WTC11 (cell line): ENCODE data around the gene RILPL1. TPM values are rescaled to one million over a fixed set of nuclear protein-coding genes. Genes with fewer than 3 reads are reported as not detected.

Experiments
- ATAC-seq: fragments of 200-7000 bp; cut with Tn5 transposase; 2 replicates; pipeline ENCODE4 v1.10.0; 2021; ENCODE audit warnings: mild to moderate bottlenecking, moderate library complexity
- CTCF ChIA-PET: fragments of 300-600 bp; sonication (Branson Sonifier 250); formaldehyde crosslinking; loops from one replicate; lab custom pipeline; 2021; ENCODE audit warnings: antibody characterized with exemption; lab: Charles Lee
- POLR2A ChIA-PET: fragments of 350-600 bp; sonication (Branson Sonifier 250); formaldehyde crosslinking; loops from one replicate; lab custom pipeline; 2021; ENCODE audit warnings: antibody characterized with exemption; lab: Charles Lee
- DNase-seq: peaks from one replicate; pipeline ENCODE4 v3.0.0; 2021; ENCODE audit warnings: low spot score
- H3K27ac Mint-ChIP-seq: 2 replicates; pipeline ENCODE4 v1.8.0; 2021; ENCODE audit warnings: mixed read lengths
- H3K27me3 Mint-ChIP-seq: 2 replicates; pipeline ENCODE4 v1.8.0; 2021; ENCODE audit warnings: low read depth, mild to moderate bottlenecking, moderate library complexity, mixed read lengths
- H3K36me3 Mint-ChIP-seq: 2 replicates; pipeline ENCODE4 v1.8.0; 2021; ENCODE audit warnings: mixed read lengths
- H3K4me1 Mint-ChIP-seq: 2 replicates; pipeline ENCODE4 v1.8.0; 2022; ENCODE audit warnings: mixed read lengths
- H3K4me3 Mint-ChIP-seq: 2 replicates; pipeline ENCODE4 v1.8.0; 2021; ENCODE audit warnings: mild to moderate bottlenecking, moderate library complexity, mixed read lengths
- H3K9me3 Mint-ChIP-seq: 2 replicates; pipeline ENCODE4 v1.8.0; 2021; ENCODE audit warnings: mixed read lengths
- ARID4B ChIP-seq: sonication (generic); formaldehyde crosslinking; IDR thresholded peaks from 2 replicates; pipeline ENCODE4 v1.8.0; 2023; ENCODE audit warnings: missing genetic modification reagents, mild to moderate bottlenecking, borderline replicate concordance
- ATF3 ChIP-seq: sonication (generic); formaldehyde crosslinking; conservative IDR thresholded peaks from 2 replicates; pipeline ENCODE4 v1.8.1; 2022; ENCODE audit warnings: mild to moderate bottlenecking, missing genetic modification reagents
- ESRRA ChIP-seq: sonication (generic); formaldehyde crosslinking; IDR thresholded peaks from 2 replicates; pipeline ENCODE4 v1.8.1; 2022; ENCODE audit warnings: mild to moderate bottlenecking, missing genetic modification reagents, borderline replicate concordance
- ETV6 ChIP-seq: sonication (generic); formaldehyde crosslinking; IDR thresholded peaks from 2 replicates; pipeline ENCODE4 v1.8.1; 2022; ENCODE audit warnings: mild to moderate bottlenecking, missing genetic modification reagents
- FOXJ3 ChIP-seq: sonication (generic); formaldehyde crosslinking; IDR thresholded peaks from 2 replicates; pipeline ENCODE4 v1.9.0; 2021; ENCODE audit warnings: missing genetic modification reagents, mild to moderate bottlenecking, borderline replicate concordance
- FOXP4 ChIP-seq: sonication (generic); formaldehyde crosslinking; IDR thresholded peaks from 2 replicates; pipeline ENCODE4 v1.8.0; 2022; ENCODE audit warnings: mild to moderate bottlenecking, missing genetic modification reagents
- GRHL2 ChIP-seq: fragments of 250-450 bp; sonication (Bioruptor Pico); IDR thresholded peaks from 2 replicates; pipeline ENCODE4 v1.8.0; 2022; ENCODE audit warnings: mild to moderate bottlenecking, moderate library complexity; ENCODE audit not compliant: insufficient replicate concordance, severe bottlenecking
- GTF2I ChIP-seq: fragments of 250-450 bp; sonication (Bioruptor Pico); conservative IDR thresholded peaks from 2 replicates; pipeline ENCODE4 v1.4.0; 2021; ENCODE audit warnings: mild to moderate bottlenecking
- HMGA2 ChIP-seq: fragments of 250-450 bp; sonication (Bioruptor Pico); IDR thresholded peaks from 2 replicates; pipeline ENCODE4 v1.4.0; 2021; ENCODE audit warnings: mild to moderate bottlenecking, moderate library complexity
- MLX ChIP-seq: sonication (generic); formaldehyde crosslinking; IDR thresholded peaks from 2 replicates; pipeline ENCODE4 v1.8.1; 2023; ENCODE audit warnings: mild to moderate bottlenecking, missing genetic modification reagents, moderate library complexity
- NFYB ChIP-seq: sonication (generic); formaldehyde crosslinking; conservative IDR thresholded peaks from 2 replicates; pipeline ENCODE4 v1.8.0; 2022; ENCODE audit warnings: low read depth, missing genetic modification reagents
- OVOL2 ChIP-seq: fragments of 250-450 bp; sonication (Bioruptor Pico); IDR thresholded peaks from 2 replicates; pipeline ENCODE4 v1.9.0; 2021; ENCODE audit warnings: mild to moderate bottlenecking, borderline replicate concordance
- PREB ChIP-seq: sonication (generic); formaldehyde crosslinking; IDR thresholded peaks from 2 replicates; pipeline ENCODE4 v1.8.1; 2022; ENCODE audit warnings: mild to moderate bottlenecking, missing genetic modification reagents, moderate library complexity, borderline replicate concordance
- SMAD3 ChIP-seq: sonication (generic); formaldehyde crosslinking; IDR thresholded peaks from 2 replicates; pipeline ENCODE4 v1.8.0; 2022; ENCODE audit warnings: missing genetic modification reagents, mild to moderate bottlenecking, borderline replicate concordance
- TCF7 ChIP-seq: sonication (generic); formaldehyde crosslinking; IDR thresholded peaks from 2 replicates; pipeline ENCODE4 v1.8.0; 2022; ENCODE audit warnings: mild to moderate bottlenecking, low read depth, missing genetic modification reagents, moderate library complexity
- USF2 ChIP-seq: sonication (generic); formaldehyde crosslinking; IDR thresholded peaks from 2 replicates; pipeline ENCODE4 v1.8.1; 2023; ENCODE audit warnings: mild to moderate bottlenecking, missing genetic modification reagents, moderate library complexity
- ZBTB21 ChIP-seq: sonication (generic); formaldehyde crosslinking; IDR thresholded peaks from 2 replicates; pipeline ENCODE4 v1.8.1; 2023; ENCODE audit warnings: mild to moderate bottlenecking, missing genetic modification reagents, borderline replicate concordance
- ZBTB43 ChIP-seq: sonication (generic); formaldehyde crosslinking; IDR thresholded peaks from 2 replicates; pipeline ENCODE4 v1.8.1; 2023; ENCODE audit warnings: mild to moderate bottlenecking, missing genetic modification reagents
- ZNF138 ChIP-seq: sonication (generic); formaldehyde crosslinking; conservative IDR thresholded peaks from 2 replicates; pipeline ENCODE4 v1.8.1; 2022; ENCODE audit warnings: mild to moderate bottlenecking, moderate library complexity, missing genetic modification reagents
- ZNF263 ChIP-seq: sonication (generic); formaldehyde crosslinking; IDR thresholded peaks from 2 replicates; pipeline ENCODE4 v1.8.1; 2022; ENCODE audit warnings: low read depth, mild to moderate bottlenecking, moderate library complexity, missing genetic modification reagents
- ZNF416 ChIP-seq: fragments of 250-450 bp; sonication (Bioruptor Pico); IDR thresholded peaks from 2 replicates; pipeline ENCODE4 v1.9.0; 2021; ENCODE audit warnings: mild to moderate bottlenecking, inconsistent platforms
- ZNF423 ChIP-seq: fragments of 250-450 bp; sonication (Bioruptor Pico); IDR thresholded peaks from 2 replicates; pipeline ENCODE4 v2.1.2; 2022; ENCODE audit warnings: mild to moderate bottlenecking, moderate library complexity
- ZNF671 ChIP-seq: fragments of 250-450 bp; sonication (Bioruptor Pico); IDR thresholded peaks from 2 replicates; pipeline ENCODE4 v1.8.0; 2021; ENCODE audit warnings: mild to moderate bottlenecking
- total RNA-seq: library from RNA; stranded (reverse); gene quantifications from 3 replicates; pipeline ENCODE4 v1.2.3, GENCODE V29; 2021

Gene RILPL1
- total RNA-seq, 1 experiment from 2014 or later = 8.2 TPM

- Mint-ChIP-seq H3K27me3 (no peaks in the 10 kb centered on the region), H3K27ac (no peak overlapping the region), H3K4me1 (peaks cover 6% of the 10 kb centered on the region)
- TF ChIP-seq SMAD3 (CRISPR knock-in tag) (no peak), ZNF263 (CRISPR knock-in tag) (no peak), ZNF671 (CRISPR knock-in tag) (no peak), ARID4B (no peak), MLX (CRISPR knock-in tag) (no peak), ATF3 (CRISPR knock-in tag) (no peak), NFYB (CRISPR knock-in tag) (no peak), FOXP4 (CRISPR knock-in tag) (no peak), ZNF423 (no peak), ZNF138 (CRISPR knock-in tag) (no peak), ESRRA (CRISPR knock-in tag) (no peak), PREB (no peak), HMGA2 (no peak)
- TF ChIP-seq, all 79 proteins: peak for 0
- DNase-seq (no peak), ATAC-seq (peak; percentile 61)
- Mint-ChIP-seq H3K9me3 (no peaks in the 10 kb centered on the region), H3K36me3 (peaks cover 18% of the 10 kb centered on the region), H3K4me3 (no peak overlapping the region)
- ChIA-PET CTCF (no interaction called here), POLR2A (no interaction called here)
Observed at GRCh38 chr12:123512838-123513665, 20.5 kb downstream of the RILPL1 start.

GRCh38 chr12:123506843-123507236 is 26.7 kb downstream of the RILPL1 start:
- Mint-ChIP-seq H3K36me3 (no peaks in the 10 kb centered on the region), H3K4me1 (no peaks in the 10 kb centered on the region), H3K9me3 (no peaks in the 10 kb centered on the region), H3K4me3 (no peak overlapping the region), H3K27ac (no peak overlapping the region), H3K27me3 (no peaks in the 10 kb centered on the region)
- no peak for ATAC-seq
- ChIA-PET POLR2A (no interaction called here), CTCF (interaction anchor here (0.5 kb wide), 1 partner anchor 77 kb away, joined by 3 read pairs; no protein-coding TSS in a partner anchor)
- no peak for DNase-seq
- TF ChIP-seq MLX (CRISPR knock-in tag) (no peak), ETV6 (CRISPR knock-in tag) (no peak), GTF2I (CRISPR knock-in tag) (no peak), OVOL2 (CRISPR knock-in tag) (no peak), ZBTB43 (no peak), GRHL2 (CRISPR knock-in tag) (no peak), TCF7 (CRISPR knock-in tag) (no peak), ZNF416 (CRISPR knock-in tag) (no peak), USF2 (CRISPR knock-in tag) (no peak), FOXJ3 (CRISPR knock-in tag) (no peak), ZBTB21 (CRISPR knock-in tag) (no peak)
